Measurements from ENCODE around the gene CNNM4.

- TF ChIP-seq POLR2A (IDR thresholded peaks at IDR 0.05) (no peak), CTCF (IDR thresholded peaks at IDR 0.05) (no peak)
Observed at GRCh38 chr2:96754317-96754716, 6.4 kb upstream of the CNNM4 start.

Data from right lobe of liver (tissue), 4 donors.